Astrocyte (in vitro differentiated cells and primary cell): Measurements from ENCODE around the gene PPP1R12B.

ENCODE experiments used
- CTCF ChIP-seq: IDR thresholded peaks from 2 replicates; pipeline ENCODE4 v1.5.1; 2011; ENCODE audit warnings: low read depth, mild to moderate bottlenecking, inconsistent platforms, low read length, moderate library complexity; ENCODE audit not compliant: insufficient read depth
- EZH2 ChIP-seq: IDR thresholded peaks from 2 replicates; pipeline ENCODE4 v1.6.1; 2012; ENCODE audit warnings: mild to moderate bottlenecking, low read length, inconsistent platforms; ENCODE audit not compliant: insufficient read depth

- no peak for TF ChIP-seq EZH2
- no peak for TF ChIP-seq CTCF
These were observed 254.9 kb downstream of the PPP1R12B start for GRCh38 chr1:202603435-202603834.
